Body of pancreas (tissue), 4 donors: ENCODE data around the gene CXorf49B.
"Not testable (repeated sequence)": the region's sequence is repeated elsewhere in the genome, so short reads cannot be mapped to it uniquely, and the experiment has no call there.

Experiments used
- CTCF ChIP-seq, 7 experiments: fragments of 450-650 bp in 4 of 7; fragments of 200-600 bp in 3 of 7; sonication (generic) in 3 of 7; IDR thresholded peaks; one replicate each; pipeline ENCODE4 v1.5.1; 2016 to 2019; ENCODE audit warnings: antibody characterized with exemption in 7 of 7
- POLR2A ChIP-seq, 3 donors: fragments of 450-650 bp; IDR thresholded peaks; one replicate each; pipeline ENCODE4 v1.6.1; 2016; ENCODE audit warnings: antibody characterized with exemption in 3 of 3, mild to moderate bottlenecking in 2 of 3

DNA sequence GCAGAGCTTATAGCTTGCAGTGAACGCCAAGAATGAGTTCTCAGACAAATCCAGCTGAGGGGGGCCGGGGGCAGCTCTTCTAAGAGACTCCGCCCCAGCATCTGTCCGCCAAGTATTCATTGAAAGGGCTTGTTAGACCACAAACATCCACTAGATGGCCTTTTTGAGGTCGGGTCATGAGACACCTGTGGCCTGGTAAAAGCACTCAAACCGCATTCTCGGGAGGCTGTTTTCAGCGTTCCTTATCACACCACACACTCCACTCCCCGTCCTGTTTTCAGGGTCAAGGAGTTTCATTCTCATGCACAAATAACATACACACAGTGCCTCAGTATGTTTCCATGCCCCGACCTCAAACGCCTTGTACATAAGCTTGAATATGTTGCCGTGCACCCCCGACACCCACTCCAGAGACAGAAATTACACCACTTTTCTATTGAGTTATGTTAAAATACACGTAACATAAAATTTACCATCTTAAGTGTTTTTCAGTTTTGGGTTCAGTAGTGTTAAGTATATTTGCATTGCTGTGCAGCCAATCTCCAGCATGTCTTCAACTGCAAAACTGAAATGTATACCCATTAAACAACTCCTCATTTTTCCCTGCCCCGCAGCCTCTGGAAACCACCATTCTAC is 21.3 kb downstream of the CXorf49B start:
- not testable (repeated sequence) for TF ChIP-seq POLR2A, CTCF (IDR thresholded peaks at IDR 0.05)
